HepG2 (cell line): ENCODE measurements around the gene CAB39. TPM values are rescaled to one million over a fixed set of nuclear protein-coding genes. Genes with fewer than 3 reads are reported as not detected.

Source experiments
- ATAC-seq: fragments of 200-7000 bp; cut with Tn5 transposase; 3 replicates; pipeline ENCODE4 v1.9.1; 2020; ENCODE audit warnings: mild to moderate bottlenecking, moderate library complexity
- BruUV-seq: library from RNA; stranded (reverse); fragments of 400-500 nt; replicated peaks from 2 replicates; lab custom pipeline; 2021; lab: Mats Ljungman, UMichigan
- CTCF ChIA-PET: fragments of 300-600 bp; formaldehyde crosslinking; extraction: SDS; loops from one replicate; lab custom pipeline; 2021; ENCODE audit warnings: low total read pairs, inconsistent platforms, low intra/inter-chr PET ratio; lab: Yijun Ruan, JAX
- POLR2A ChIA-PET: fragments of 350-600 bp; sonication (Branson Sonifier 250); formaldehyde crosslinking; loops from one replicate; lab custom pipeline; 2020; ENCODE audit warnings: antibody characterized with exemption, inconsistent platforms; lab: Yijun Ruan, JAX
- DNase-seq: peaks from one replicate; pipeline ENCODE4 v3.0.0-alpha.2; 2015; ENCODE audit warnings: low spot score
- FAIRE-seq: peaks from 3 replicates; lab custom pipeline; 2011; peaks lifted over from hg19 to GRCh38; lab: Jason Lieb, UNC
- H2AFZ ChIP-seq: one replicate; pipeline ENCODE4 v1.6.1; 2011; ENCODE audit warnings: low read length, inconsistent platforms
- H3K27ac ChIP-seq: fragments of 300-600 bp; 3 replicates; pipeline ENCODE4 v1.8.0; 2011; ENCODE audit warnings: mixed run types, mild to moderate bottlenecking, mixed read lengths, low read length, inconsistent platforms; ENCODE audit not compliant: insufficient read depth; ENCODE audit errors: extremely low read length
- H3K27me3 ChIP-seq, 2 experiments: fragments of 200-600 bp in 1 of 2; 2 replicates in 1 of 2; 3 replicates in 1 of 2; pipeline versions ENCODE4 v1.6.0 to v1.8.0; 2011; ENCODE audit warnings: low read length in 2 of 2, mild to moderate bottlenecking in 2 of 2, moderate library complexity in 2 of 2, inconsistent platforms in 1 of 2; ENCODE audit not compliant: insufficient read depth in 2 of 2, control insufficient read depth in 1 of 2
- H3K36me3 ChIP-seq, 2 experiments: fragments of 200-600 bp in 1 of 2; replicated peaks in 1 of 2; 2 replicates in 1 of 2; 3 replicates in 1 of 2; pipeline versions ENCODE4 v1.5.1 to v1.8.0; 2011; ENCODE audit warnings: low read length in 2 of 2, inconsistent platforms in 1 of 2; ENCODE audit not compliant: insufficient read depth in 2 of 2, control insufficient read depth in 1 of 2
- H3K4me1 ChIP-seq: 2 replicates; pipeline ENCODE4 v1.5.1; 2012; ENCODE audit warnings: low read length, inconsistent platforms; ENCODE audit not compliant: insufficient read depth
- H3K4me2 ChIP-seq: 2 replicates; pipeline ENCODE4 v1.6.0; 2011; ENCODE audit warnings: low read depth, low read length, inconsistent platforms
- H3K4me3 ChIP-seq, 3 experiments: fragments of 200-600 bp in 1 of 3; sonication (generic), shearing (Covaris generic) in 1 of 3; replicated peaks in 1 of 3; 2 replicates each; pipeline ENCODE4 v1.5.1; 2011 to 2016; ENCODE audit warnings: low read length in 3 of 3, inconsistent platforms in 2 of 3, low read depth in 2 of 3, mild to moderate bottlenecking in 2 of 3, control low read depth in 1 of 3, mixed read lengths in 1 of 3; ENCODE audit not compliant: insufficient read depth in 1 of 3
- H3K79me2 ChIP-seq: one replicate; pipeline ENCODE4 v1.6.1; 2011; ENCODE audit warnings: low read length, inconsistent platforms; ENCODE audit not compliant: insufficient read depth
- H3K9ac ChIP-seq: 2 replicates; pipeline ENCODE4 v1.6.0; 2011; ENCODE audit warnings: mild to moderate bottlenecking, low read depth, low read length, inconsistent platforms; ENCODE audit not compliant: insufficient read depth
- H3K9me3 ChIP-seq: 2 replicates; pipeline ENCODE4 v1.5.1; 2012; ENCODE audit warnings: mild to moderate bottlenecking, low read length
- H4K20me1 ChIP-seq: 2 replicates; pipeline ENCODE4 v1.6.0; 2011; ENCODE audit warnings: inconsistent platforms, mild to moderate bottlenecking, low read length, moderate library complexity; ENCODE audit not compliant: insufficient read depth
- E2F1 ChIP-seq: sonication (generic); formaldehyde crosslinking; IDR thresholded peaks from 2 replicates; pipeline ENCODE4 v1.5.0; 2020; ENCODE audit warnings: missing genetic modification reagents
- ELF4 ChIP-seq: sonication (generic); formaldehyde crosslinking; IDR thresholded peaks from 2 replicates; pipeline ENCODE4 v1.5.0; 2020; ENCODE audit warnings: missing genetic modification reagents, mild to moderate bottlenecking, moderate library complexity, borderline replicate concordance
- HNRNPK ChIP-seq: fragments of 200-400 bp; formaldehyde crosslinking; IDR thresholded peaks from 2 replicates; pipeline ENCODE4 v1.6.1; 2018; ENCODE audit warnings: low read length, low read depth, moderate library complexity, mild to moderate bottlenecking; ENCODE audit not compliant: poor library complexity, severe bottlenecking
- LRRFIP1 ChIP-seq: sonication (generic); formaldehyde crosslinking; conservative IDR thresholded peaks from 2 replicates; pipeline ENCODE4 v1.4.0; 2020; ENCODE audit warnings: missing genetic modification reagents
- MAFF ChIP-seq: IDR thresholded peaks from 2 replicates; pipeline ENCODE4 v1.6.1; 2011; ENCODE audit warnings: low read depth, low read length, improper control_type of control experiment
- MAFK ChIP-seq, 2 experiments: IDR thresholded peaks in 1 of 2; conservative IDR thresholded peaks in 1 of 2; 2 replicates each; pipeline ENCODE4 v1.6.1; 2011; ENCODE audit warnings: improper control_type of control experiment in 2 of 2, low read length in 2 of 2
- NFIC ChIP-seq: IDR thresholded peaks from 2 replicates; pipeline ENCODE4 v1.6.1; 2012; ENCODE audit warnings: mild to moderate bottlenecking, low read length, inconsistent platforms
- RELA ChIP-seq: sonication (generic); formaldehyde crosslinking; IDR thresholded peaks from 2 replicates; pipeline ENCODE4 v1.4.0; 2020; ENCODE audit warnings: missing genetic modification reagents
- TFAP4 ChIP-seq: sonication (generic); IDR thresholded peaks from 2 replicates; pipeline ENCODE4 v1.6.1; 2016; ENCODE audit warnings: low read depth, borderline replicate concordance
- TRAFD1 ChIP-seq: sonication (generic); formaldehyde crosslinking; IDR thresholded peaks from 2 replicates; pipeline ENCODE4 v1.5.1; 2020; ENCODE audit warnings: missing genetic modification reagents, mild to moderate bottlenecking, borderline replicate concordance
- XRCC5 ChIP-seq: fragments of 200-400 bp; formaldehyde crosslinking; optimal IDR thresholded peaks from 2 replicates; pipeline ENCODE3; 2017; ENCODE audit warnings: mild to moderate bottlenecking, low read length
- WGBS: methylation state at CpG from one replicate; pipeline ENCODE4 v1.1.6; 2017; ENCODE audit warnings: low lambda C conversion rate; 5-methylcytosine and 5-hydroxymethylcytosine counted together
- in situ Hi-C: cut with HindIII; loops from 2 replicates; pipeline ENCODE4 v1.10.0; 2017; ENCODE audit warnings: low pct_unique_long_range_greater_than_20kb; ENCODE audit not compliant: extremely low pct_ligation_motif_present
- intact Hi-C: fragments of 100-400 bp; cut with micrococcal nuclease; formaldehyde crosslinking; loops from one replicate; pipeline ENCODE4 v1.10.0; 2022; ENCODE audit not compliant: unreplicated experiment
- polyA plus RNA-seq, 8 experiments: library from polyadenylated mRNA; depleted of rRNA in 3 of 8; stranded (reverse) in 7 of 8; unstranded in 1 of 8; fragments of >200 nt; fragmentation: Illumina TruSeq in 4 of 8; extraction: Trizol in 4 of 8; gene quantifications; 2 replicates each; pipeline versions ENCODE4 v1.2.1 to v1.2.3, GENCODE V29; 2011 to 2016; ENCODE audit warnings: low read depth in 4 of 8, missing spikeins in 1 of 8, mixed read lengths in 1 of 8; ENCODE audit not compliant: insufficient read depth in 1 of 8
- total RNA-seq, 5 experiments: library from RNA; depleted of rRNA; stranded (reverse); fragments of >200 nt; fragmentation: Illumina TruSeq; extraction: Trizol; gene quantifications; 2 replicates each; pipeline ENCODE4 v1.2.3, GENCODE V29; 2016; ENCODE audit warnings: low read depth in 1 of 5

The CAB39 gene
- total and polyA plus RNA-seq, 2 of the 13 experiments (the other 11 are each of a cell fraction or from before 2014, with no cell fraction given), result 19.3 to 45.3 TPM

- TF ChIP-seq TRAFD1 (CRISPR knock-in tag) (no peak), ELF4 (no peak), XRCC5 (no peak), NFIC (no peak), RELA (CRISPR knock-in tag) (no peak)
Measured at GRCh38 chr2:230684270-230685168, 28.1 kb upstream of the CAB39 start (continued).

- no peaks in the 10 kb centered on the region for H4K20me1 ChIP-seq
- no peaks in the 10 kb centered on the region for H3K79me2 ChIP-seq
- ChIA-PET CTCF (no interaction called here), POLR2A (interaction anchor here (0.6 to 1.0 kb wide), 3 partner anchors 21 to 29 kb away, joined by 3 to 4 read pairs (median 3); no protein-coding TSS in a partner anchor)
- no peak overlapping the region for H3K4me2 ChIP-seq
- no peaks in the 10 kb centered on the region for H3K36me3 ChIP-seq
- no peak overlapping the region for H3K27ac ChIP-seq
- DNase-seq (no peak), FAIRE-seq (no peak), ATAC-seq (no peak)
- intact Hi-C loops, result no loop called here
- no peak overlapping the region for H3K4me3 ChIP-seq
- H3K4me1 ChIP-seq, result peaks cover 22% of the 10 kb centered on the region
- WGBS, result 16% methylated on average over 5 of the region's 6 CpGs
- H2AFZ ChIP-seq, result no peak overlapping the region
- H3K9me3 ChIP-seq, result no peaks in the 10 kb centered on the region
- TF ChIP-seq TFAP4 (no peak), E2F1 (CRISPR knock-in tag) (no peak), LRRFIP1 (CRISPR knock-in tag) (no peak), HNRNPK (no peak), MAFK (conservative IDR thresholded peaks at IDR 0.05 in 1 of 2, IDR thresholded peaks at IDR 0.05 in 1 of 2; ENCODE audit: low read length in 2 of 2) (0 out of 4 replicates have a peak, but pooled peaks have one; percentile 6 to 15), MAFF (0 out of 2 replicates have a peak, but pooled peaks have one; percentile 5)
- in situ Hi-C loops, result no loop called here
- peaks cover 0 to 21% of the 10 kb centered on the region in 2 experiments; a peak in 3 of 5 replicates for H3K27me3 ChIP-seq
- BruUV-seq, result no TSS peak
- H3K9ac ChIP-seq, result no peak overlapping the region
Measured at GRCh38 chr2:230685178-230685577, 27.5 kb upstream of the CAB39 start.
